GM10266 (cell line): ENCODE data around the gene TMEM127.
"Not testable (repeated sequence)": the region's sequence is repeated elsewhere in the genome, so short reads cannot be mapped to it uniquely, and the experiment has no call there.

Experiments
- DNase-seq: peaks from one replicate; pipeline ENCODE4 v3.0.0; 2012; ENCODE audit errors: extremely low spot score
- CTCF ChIP-seq: IDR thresholded peaks from 2 replicates; pipeline ENCODE4 v1.5.1; 2012; ENCODE audit warnings: mild to moderate bottlenecking, low read depth; ENCODE audit not compliant: control insufficient read depth, insufficient read depth; ENCODE audit errors: missing control alignments

Gene TMEM127

GRCh38 chr2:96301865-96302264, 36.1 kb upstream of the TMEM127 start:
- no peak for TF ChIP-seq CTCF
- no peak for DNase-seq

- DNase-seq: no peak
- no peak for TF ChIP-seq CTCF
Measured at GRCh38 chr2:96296925-96297324, 31.1 kb upstream of the TMEM127 start.

- not testable (repeated sequence) for DNase-seq
Measured at GRCh38 chr2:96294271-96294670, 28.5 kb upstream of the TMEM127 start.

GRCh38 chr2:96291751-96292150, 26.0 kb upstream of the TMEM127 start:
- DNase-seq: no peak
- TF ChIP-seq CTCF: no peak

GRCh38 chr2:96287273-96287856, 21.6 kb upstream of the TMEM127 start:
- no peak for TF ChIP-seq CTCF
- no peak for DNase-seq

- TF ChIP-seq CTCF: no peak
- no peak for DNase-seq
Measured at GRCh38 chr2:96276787-96277499, 11.1 kb upstream of the TMEM127 start.

GRCh38 chr2:96274355-96275056, 8.7 kb upstream of the TMEM127 start:
- no peak for DNase-seq
- no peak for TF ChIP-seq CTCF
